K562 (cell line): ENCODE results near the gene BCAS2. TPM values are rescaled to one million over a fixed set of nuclear protein-coding genes. Genes with fewer than 3 reads are reported as not detected.

Source experiments
- ARID1B ChIP-seq: fragments of 450-650 bp; IDR thresholded peaks from 2 replicates; pipeline ENCODE4 v1.6.1; 2016; ENCODE audit warnings: antibody characterized with exemption, mild to moderate bottlenecking, inconsistent platforms
- CEBPB ChIP-seq: fragments of 450-650 bp; IDR thresholded peaks from 2 replicates; pipeline ENCODE4 v1.6.1; 2016; ENCODE audit warnings: missing genetic modification characterization, missing compliant biosample characterization
- CHD2 ChIP-seq: IDR thresholded peaks from 2 replicates; pipeline ENCODE4 v1.6.1; 2011; ENCODE audit warnings: low read depth, low read length
- DDX20 ChIP-seq: fragments of 450-650 bp; IDR thresholded peaks from 2 replicates; pipeline ENCODE4 v1.6.1; 2016; ENCODE audit warnings: missing genetic modification characterization, low read depth, mild to moderate bottlenecking, missing compliant biosample characterization, moderate library complexity
- E2F3 ChIP-seq: fragments of 250-450 bp; sonication (Bioruptor Pico); IDR thresholded peaks from 2 replicates; pipeline ENCODE4 v1.4.0; 2020; ENCODE audit warnings: mild to moderate bottlenecking
- EHMT2 ChIP-seq: fragments of 450-650 bp; IDR thresholded peaks from 2 replicates; pipeline ENCODE4 v1.6.1; 2018; ENCODE audit warnings: antibody characterized with exemption
- FOXJ3 ChIP-seq: sonication (generic); formaldehyde crosslinking; IDR thresholded peaks from 2 replicates; pipeline ENCODE4 v1.4.0; 2020; ENCODE audit warnings: mild to moderate bottlenecking, missing genetic modification reagents
- HMBOX1 ChIP-seq: sonication (generic); IDR thresholded peaks from 2 replicates; pipeline ENCODE4 v1.6.1; 2016
- KLF13 ChIP-seq: fragments of 450-650 bp; IDR thresholded peaks from 2 replicates; pipeline ENCODE4 v1.6.1; 2016; ENCODE audit warnings: missing genetic modification characterization, low read depth, mild to moderate bottlenecking, missing compliant biosample characterization, moderate library complexity, borderline replicate concordance
- NR2C2 ChIP-seq, 2 experiments: fragments of 200-800 bp in 1 of 2; sonication (Bioruptor generic) in 1 of 2; sonication (generic) in 1 of 2; formaldehyde crosslinking in 1 of 2; IDR thresholded peaks; 2 replicates each; pipeline versions ENCODE4 v1.6.1 to v1.8.0; 2016 to 2022; ENCODE audit warnings: mild to moderate bottlenecking in 1 of 2, missing compliant biosample characterization in 1 of 2, missing genetic modification characterization in 1 of 2, missing genetic modification reagents in 1 of 2
- PCBP2 ChIP-seq: fragments of 200-400 bp; formaldehyde crosslinking; IDR thresholded peaks from 2 replicates; pipeline ENCODE4 v1.6.1; 2018; ENCODE audit warnings: low read length, low read depth, mild to moderate bottlenecking, moderate library complexity; ENCODE audit not compliant: poor library complexity, severe bottlenecking
- PRDM10 ChIP-seq: fragments of 450-650 bp; IDR thresholded peaks from 2 replicates; pipeline ENCODE4 v1.6.1; 2018; ENCODE audit not compliant: partially characterized antibody
- RB1 ChIP-seq: fragments of 450-650 bp; IDR thresholded peaks from 2 replicates; pipeline ENCODE4 v1.6.1; 2017; ENCODE audit warnings: low read depth, mild to moderate bottlenecking
- RBM25 ChIP-seq: fragments of 200-400 bp; formaldehyde crosslinking; IDR thresholded peaks from 2 replicates; pipeline ENCODE4 v1.6.1; 2018; ENCODE audit warnings: low read length, low read depth, moderate library complexity; ENCODE audit not compliant: severe bottlenecking
- TRIM25 ChIP-seq: fragments of 450-650 bp; IDR thresholded peaks from 2 replicates; pipeline ENCODE4 v1.7.0; 2016; ENCODE audit warnings: borderline replicate concordance
- UBTF ChIP-seq, 2 experiments: IDR thresholded peaks; 2 replicates each; pipeline ENCODE4 v1.6.1; 2012; ENCODE audit warnings: improper control_type of control experiment in 2 of 2, low read depth in 2 of 2, low read length in 2 of 2, borderline replicate concordance in 1 of 2
- ZNF121 ChIP-seq: sonication (generic); formaldehyde crosslinking; conservative IDR thresholded peaks from 2 replicates; pipeline ENCODE4 v1.8.0; 2022; ENCODE audit warnings: missing genetic modification reagents
- ZNF24 ChIP-seq: fragments of 450-650 bp; IDR thresholded peaks from 2 replicates; pipeline ENCODE4 v1.6.1; 2016
- ZNF253 ChIP-seq: fragments of 250-450 bp; sonication (Bioruptor Pico); conservative IDR thresholded peaks from 2 replicates; pipeline ENCODE4 v1.6.1; 2021; ENCODE audit warnings: mild to moderate bottlenecking
- ZNF384 ChIP-seq: IDR thresholded peaks from 2 replicates; pipeline ENCODE4 v1.6.1; 2012; ENCODE audit warnings: low read depth, low read length, improper control_type of control experiment
- polyA plus RNA-seq, 8 experiments: library from polyadenylated mRNA; depleted of rRNA in 4 of 8; stranded (reverse) in 5 of 8; unstranded in 3 of 8; fragments of >200 nt; fragmentation: Nextera tagmentation in 2 of 8; fragmentation: Illumina TruSeq in 1 of 8; extraction: Ambion mirVana in 2 of 8; extraction: Trizol in 1 of 8; gene quantifications; 2 replicates each; pipeline versions ENCODE4 v1.2.1 to v1.2.3, GENCODE V29; 2011 to 2014; ENCODE audit warnings: inconsistent platforms in 1 of 8, missing spikeins in 1 of 8
- total RNA-seq, 7 experiments: library from RNA; depleted of rRNA in 6 of 7; stranded (reverse); fragments of >200 nt in 6 of 7; fragmentation: Illumina TruSeq in 2 of 7; extraction: Trizol in 2 of 7; gene quantifications; 2 replicates each; pipeline versions ENCODE4 v1.2.1 to v1.2.3, GENCODE V29; 2011 to 2021; ENCODE audit warnings: low replicate concordance in 1 of 7

Gene BCAS2
- total and polyA plus RNA-seq, 9 of the 15 experiments (the other 6 are each of a cell fraction or from before 2014, with no cell fraction given): 59.3 to 183 (median 81.1) TPM

GRCh38 chr1:114552106-114552639 is 29.2 kb downstream of the BCAS2 start (continued):
- TF ChIP-seq TRIM25 (no peak), CEBPB (no peak), UBTF (IDR thresholded peaks at IDR 0.05; ENCODE audit: borderline replicate concordance in 1 of 2, low read depth in 2 of 2, low read length in 2 of 2) (no peak), ZNF253 (CRISPR knock-in tag) (no peak), KLF13 (tag) (no peak), ARID1B (peak; percentile 15; the same call in 1 of the 2 replicates), EHMT2 (0 out of 2 replicates have a peak, but pooled peaks have one; percentile 21), E2F3 (CRISPR knock-in tag) (no peak), FOXJ3 (no peak), RBM25 (peak; percentile 62), ZNF384 (0 out of 2 replicates have a peak, but pooled peaks have one; percentile 4), CHD2 (no peak), PRDM10 (peak; percentile 93), RB1 (no peak), ZNF121 (CRISPR knock-in tag) (no peak), PCBP2 (no peak), ZNF24 (peak; percentile 28; the same call in 1 of the 2 replicates), DDX20 (no peak), HMBOX1 (no peak), NR2C2 (CRISPR knock-in tag; IDR thresholded peaks at IDR 0.05) (no peak), NR2C2 (tag; IDR thresholded peaks at IDR 0.05) (no peak)
